Brain microvascular endothelial cell (primary cell): ENCODE data around the gene ARHGAP24.

Source experiments
- DNase-seq: peaks from one replicate; pipeline ENCODE4 v3.0.0-alpha.2; 2020
- H3K27ac ChIP-seq: fragments of 250-450 bp; sonication (Bioruptor Pico); 2 replicates; pipeline ENCODE4 v1.5.1; 2020; ENCODE audit warnings: mild to moderate bottlenecking, moderate library complexity
- H3K27me3 ChIP-seq: fragments of 250-450 bp; sonication (Bioruptor Pico); replicated peaks from 2 replicates; pipeline ENCODE4 v1.5.1; 2020; ENCODE audit warnings: mild to moderate bottlenecking
- H3K36me3 ChIP-seq: fragments of 250-450 bp; sonication (Bioruptor Pico); replicated peaks from 2 replicates; pipeline ENCODE4 v1.5.1; 2020; ENCODE audit warnings: mild to moderate bottlenecking
- H3K4me3 ChIP-seq: 2 replicates; pipeline ENCODE4 v1.5.1; 2011; ENCODE audit warnings: low read depth, mild to moderate bottlenecking, control low read depth, low read length, moderate library complexity
- in situ Hi-C: cut with HindIII; loops from 2 replicates; pipeline ENCODE4 v1.10.0; 2017; ENCODE audit warnings: low sequenced_read_pairs, low pct_ligation_motif_present
- TF ChIP-seq, protein P1 (sequence below): IDR thresholded peaks from 2 replicates; pipeline ENCODE4 v1.5.1; 2011; ENCODE audit warnings: low read depth, mild to moderate bottlenecking, moderate library complexity, low read length, control low read depth, inconsistent platforms; ENCODE audit errors: missing control alignments

ARHGAP24 gene

DNA sequence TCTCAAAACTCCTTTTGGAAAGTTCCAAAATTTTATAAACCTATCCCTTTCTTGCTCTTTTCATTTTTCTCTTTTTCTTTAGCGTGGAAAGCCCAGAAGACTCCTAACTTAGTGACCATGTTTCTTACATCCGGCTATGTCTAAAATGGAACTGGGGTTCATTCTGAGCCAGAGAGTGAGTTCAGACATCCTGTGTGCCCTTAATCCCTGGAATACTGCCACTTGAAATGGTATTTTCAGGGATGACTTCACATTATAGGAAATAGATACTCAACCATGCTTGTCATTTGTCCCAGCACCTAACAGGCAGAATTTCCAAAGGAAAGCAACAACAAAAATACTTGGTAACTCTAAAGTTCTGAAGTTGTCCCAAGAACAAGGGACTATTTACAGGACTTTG, 379.6 kb downstream of the ARHGAP24 start:
- in situ Hi-C loops = no loop called here
- Histone ChIP-seq H3K27me3 (no peaks in the 10 kb centered on the region), H3K36me3 (no peaks in the 10 kb centered on the region), H3K4me3 (no peak overlapping the region), H3K27ac (no peak overlapping the region)
- no peak for DNase-seq
- TF ChIP-seq, protein P1, sequence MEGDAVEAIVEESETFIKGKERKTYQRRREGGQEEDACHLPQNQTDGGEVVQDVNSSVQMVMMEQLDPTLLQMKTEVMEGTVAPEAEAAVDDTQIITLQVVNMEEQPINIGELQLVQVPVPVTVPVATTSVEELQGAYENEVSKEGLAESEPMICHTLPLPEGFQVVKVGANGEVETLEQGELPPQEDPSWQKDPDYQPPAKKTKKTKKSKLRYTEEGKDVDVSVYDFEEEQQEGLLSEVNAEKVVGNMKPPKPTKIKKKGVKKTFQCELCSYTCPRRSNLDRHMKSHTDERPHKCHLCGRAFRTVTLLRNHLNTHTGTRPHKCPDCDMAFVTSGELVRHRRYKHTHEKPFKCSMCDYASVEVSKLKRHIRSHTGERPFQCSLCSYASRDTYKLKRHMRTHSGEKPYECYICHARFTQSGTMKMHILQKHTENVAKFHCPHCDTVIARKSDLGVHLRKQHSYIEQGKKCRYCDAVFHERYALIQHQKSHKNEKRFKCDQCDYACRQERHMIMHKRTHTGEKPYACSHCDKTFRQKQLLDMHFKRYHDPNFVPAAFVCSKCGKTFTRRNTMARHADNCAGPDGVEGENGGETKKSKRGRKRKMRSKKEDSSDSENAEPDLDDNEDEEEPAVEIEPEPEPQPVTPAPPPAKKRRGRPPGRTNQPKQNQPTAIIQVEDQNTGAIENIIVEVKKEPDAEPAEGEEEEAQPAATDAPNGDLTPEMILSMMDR = no peak

DNA sequence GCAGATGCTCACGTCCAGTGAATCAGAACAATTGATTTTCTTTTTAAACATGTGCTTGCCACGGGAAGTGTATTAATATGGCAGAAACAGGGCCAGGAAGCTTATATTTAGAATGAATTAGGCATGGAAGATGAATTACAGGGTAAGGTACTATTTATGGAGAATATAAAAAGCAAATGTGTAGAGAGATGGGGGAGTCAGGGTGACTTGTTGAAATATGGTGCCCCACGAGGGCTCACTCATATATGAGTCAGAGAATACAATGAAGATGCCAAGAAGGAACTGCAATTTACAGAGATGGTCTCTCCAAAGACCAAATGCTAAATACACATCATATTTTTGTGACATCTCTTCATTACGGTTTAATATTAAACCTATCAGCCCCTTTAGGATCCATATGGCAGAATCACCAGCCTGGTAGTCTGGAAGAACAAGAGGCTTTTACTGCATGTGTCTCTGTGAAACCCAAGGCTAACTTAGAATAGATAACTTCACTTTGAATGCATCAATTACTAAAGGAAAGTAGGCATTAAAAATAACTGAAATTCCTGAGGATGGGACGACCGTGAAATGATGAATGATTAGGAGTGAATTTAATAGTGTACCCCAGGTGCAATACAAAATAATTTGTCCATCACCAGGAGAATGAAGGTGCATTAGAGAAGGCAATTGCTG, 385.3 kb downstream of the ARHGAP24 start:
- no peak overlapping the region for H3K27ac ChIP-seq
- H3K27me3 ChIP-seq = no peaks in the 10 kb centered on the region
- H3K36me3 ChIP-seq = no peaks in the 10 kb centered on the region
- in situ Hi-C loops = no loop called here
- no peak overlapping the region for H3K4me3 ChIP-seq
- TF ChIP-seq, protein P1 = no peak
- DNase-seq = peak; percentile 27

DNA sequence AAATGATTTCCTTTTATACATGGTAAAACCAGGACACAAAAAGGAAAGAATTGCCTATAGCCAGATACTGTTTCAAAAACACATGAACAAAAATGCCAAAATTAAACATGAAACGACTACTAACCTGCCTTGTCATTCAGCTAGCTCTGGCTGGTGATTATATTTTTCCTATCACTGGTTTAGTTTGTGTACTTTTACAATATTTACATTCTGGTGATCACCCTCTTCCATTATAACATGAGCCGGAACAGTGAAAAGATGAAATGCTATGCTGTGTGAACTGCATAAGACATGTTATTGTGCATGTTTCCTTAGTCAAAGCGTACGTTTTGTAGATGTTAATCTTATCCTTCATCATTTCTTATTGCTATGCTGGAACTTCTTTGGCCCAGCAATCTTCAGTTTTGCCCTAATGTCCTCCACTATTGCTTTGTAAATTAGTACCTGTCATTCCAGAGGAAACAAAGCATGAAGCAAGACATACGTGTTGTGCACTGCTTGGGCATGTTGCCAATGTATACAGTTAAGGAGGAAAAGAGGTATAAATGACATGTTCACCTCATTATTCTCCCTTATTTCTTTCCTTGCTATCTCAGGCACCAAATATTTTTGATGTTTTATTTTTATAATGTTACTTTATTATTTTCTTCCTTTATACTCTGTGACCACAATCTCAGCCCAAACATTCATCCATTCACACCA, 386.3 kb downstream of the ARHGAP24 start:
- H3K27ac ChIP-seq = no peak overlapping the region
- TF ChIP-seq, protein P1 = no peak
- DNase-seq = no peak

DNA sequence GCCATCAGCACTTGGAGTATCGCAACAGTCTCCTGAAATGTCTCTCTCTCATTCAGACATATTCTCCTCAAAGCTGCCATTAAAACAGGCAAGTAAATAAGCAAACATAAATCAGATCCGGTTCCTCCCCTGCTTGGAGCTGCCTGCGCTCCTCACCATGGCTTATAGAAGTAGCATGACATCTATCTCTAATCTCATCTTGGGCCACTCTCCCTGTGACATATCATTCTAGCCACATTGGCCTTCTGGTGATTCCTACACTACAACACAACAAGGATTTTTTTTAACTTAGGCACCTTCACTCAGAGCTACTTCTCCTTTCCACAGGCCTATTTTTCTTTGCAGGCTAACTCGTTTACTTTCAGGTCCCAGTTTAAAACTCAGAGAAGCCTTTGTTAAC, 387.9 kb downstream of the ARHGAP24 start:
- Histone ChIP-seq H3K36me3 (no peaks in the 10 kb centered on the region), H3K4me3 (no peak overlapping the region), H3K27me3 (no peaks in the 10 kb centered on the region), H3K27ac (no peak overlapping the region)
- in situ Hi-C loops = no loop called here
- DNase-seq = no peak
- TF ChIP-seq, protein P1 = no peak

More for the DNA sequence above, 386.3 kb downstream of the ARHGAP24 start:
- Histone ChIP-seq H3K4me3 (no peak overlapping the region), H3K27me3 (no peaks in the 10 kb centered on the region), H3K36me3 (no peaks in the 10 kb centered on the region)
- in situ Hi-C loops = no loop called here

DNA sequence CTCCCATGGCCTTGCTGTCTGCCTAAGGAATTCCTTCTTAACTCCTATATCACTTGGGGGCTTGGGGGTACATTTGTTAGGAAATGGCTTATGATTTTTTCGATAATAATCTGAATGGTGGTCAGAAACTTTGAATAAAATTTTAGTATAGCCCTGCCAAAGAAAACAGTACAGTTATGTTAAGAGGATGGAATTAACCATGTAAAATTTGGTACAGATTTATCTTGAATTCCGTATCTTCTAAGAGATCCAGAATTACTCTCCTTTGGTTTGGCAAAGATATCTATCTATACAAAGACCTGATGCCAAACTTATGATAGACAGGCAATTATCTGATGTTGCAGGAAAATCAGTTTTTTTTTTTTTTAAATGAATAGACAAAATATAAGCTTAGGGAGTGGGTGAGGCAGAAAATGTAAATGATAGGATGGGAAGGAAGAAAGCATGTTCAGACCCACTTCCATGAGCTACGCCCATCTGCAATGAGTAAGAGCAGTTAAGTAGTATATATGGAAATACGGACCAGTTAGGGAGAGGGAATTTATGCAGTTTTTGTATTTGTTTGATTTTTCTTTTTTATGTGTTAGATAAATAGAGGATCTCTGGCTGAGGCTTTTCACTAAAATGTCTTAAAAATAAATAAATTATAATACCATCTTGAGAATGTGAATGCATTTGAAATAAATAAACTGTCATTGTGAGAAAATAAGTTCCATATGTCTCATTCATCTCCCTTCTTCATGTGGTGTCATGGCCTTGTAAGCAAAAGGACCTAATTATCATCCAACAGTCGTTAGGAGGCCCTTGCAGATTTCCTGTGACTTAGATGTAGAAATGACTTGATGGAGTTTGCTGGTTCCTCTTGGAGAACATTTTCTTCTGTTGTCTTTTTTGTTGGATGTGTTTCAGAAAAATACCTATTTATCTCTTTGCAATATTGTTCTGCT, 389.6 kb downstream of the ARHGAP24 start:
- Histone ChIP-seq H3K4me3 (no peak overlapping the region), H3K27me3 (no peaks in the 10 kb centered on the region), H3K36me3 (no peaks in the 10 kb centered on the region), H3K27ac (no peak overlapping the region)
- no peak for DNase-seq
- in situ Hi-C loops = no loop called here
- TF ChIP-seq, protein P1 = no peak
